Smooth muscle cell (in vitro differentiated cells): Measurements from ENCODE around the gene EHBP1. TPM values are rescaled to one million over a fixed set of nuclear protein-coding genes. Genes with fewer than 3 reads are reported as not detected.

Experiments used
- DNase-seq: peaks from one replicate; lab custom pipeline; 2025; ENCODE audit not compliant: unreplicated experiment; lab: John Stamatoyannopoulos, UW
- H2AFZ ChIP-seq: fragments of 200-600 bp; sonication (generic); 2 replicates; pipeline ENCODE4 v1.6.0; 2016; ENCODE audit warnings: antibody characterized with exemption, low read depth, mild to moderate bottlenecking
- H3F3A ChIP-seq: fragments of 200-600 bp; sonication (generic); 2 replicates; pipeline ENCODE4 v1.6.0; 2017; ENCODE audit warnings: antibody characterized with exemption, low read depth
- H3K27ac ChIP-seq: fragments of 200-600 bp; sonication (generic); 2 replicates; pipeline ENCODE4 v1.5.1; 2016; ENCODE audit warnings: low read depth, mild to moderate bottlenecking
- H3K27me3 ChIP-seq: fragments of 200-600 bp; sonication (generic); 2 replicates; pipeline ENCODE4 v1.6.1; 2016; ENCODE audit warnings: low read depth, mild to moderate bottlenecking
- H3K36me3 ChIP-seq: fragments of 200-600 bp; sonication (generic); 2 replicates; pipeline ENCODE4 v1.5.1; 2016; ENCODE audit warnings: low read depth
- H3K4me1 ChIP-seq: fragments of 200-600 bp; sonication (generic); 2 replicates; pipeline ENCODE4 v1.5.1; 2016; ENCODE audit warnings: low read depth
- H3K4me2 ChIP-seq: fragments of 200-600 bp; sonication (generic); 2 replicates; pipeline ENCODE4 v1.6.0; 2016; ENCODE audit warnings: mild to moderate bottlenecking
- H3K4me3 ChIP-seq: fragments of 200-600 bp; sonication (generic); 2 replicates; pipeline ENCODE4 v1.5.1; 2016; ENCODE audit warnings: mild to moderate bottlenecking
- H3K79me2 ChIP-seq: fragments of 200-600 bp; sonication (generic); 2 replicates; pipeline ENCODE4 v1.6.0; 2016; ENCODE audit warnings: low read depth, mild to moderate bottlenecking
- H3K9ac ChIP-seq: fragments of 200-600 bp; sonication (generic); 2 replicates; pipeline ENCODE4 v1.6.0; 2016; ENCODE audit warnings: low read depth
- H3K9me3 ChIP-seq: fragments of 200-600 bp; sonication (generic); replicated peaks from 2 replicates; pipeline ENCODE4 v1.5.1; 2016; ENCODE audit warnings: low read depth
- H4K20me1 ChIP-seq: fragments of 200-600 bp; sonication (generic); 2 replicates; pipeline ENCODE4 v1.6.0; 2016; ENCODE audit warnings: low read depth
- WGBS: methylation state at CpG from one replicate; pipeline ENCODE4 v1.1.7; 2016; ENCODE audit warnings: low lambda C conversion rate; 5-methylcytosine and 5-hydroxymethylcytosine counted together
- polyA plus RNA-seq: library from polyadenylated mRNA; unstranded; fragments of >200 nt; fragmentation: Nextera tagmentation; extraction: Ambion mirVana; gene quantifications from 2 replicates; pipeline ENCODE4 v1.2.1, GENCODE V29; 2016
- total RNA-seq: library from RNA; depleted of rRNA; stranded (reverse); fragments of >200 nt; gene quantifications from 2 replicates; pipeline ENCODE4 v1.2.3, GENCODE V29; 2014
- TF ChIP-seq, protein P1 (sequence below): fragments of 200-600 bp; sonication (generic); IDR thresholded peaks from 2 replicates; pipeline ENCODE4 v1.5.1; 2017; ENCODE audit warnings: borderline replicate concordance, mild to moderate bottlenecking, antibody characterized with exemption; ENCODE audit not compliant: insufficient read depth, poor library complexity, severe bottlenecking

The EHBP1 gene
- total and polyA plus RNA-seq, 2 experiments from 2014 or later: 9.3 to 45.9 TPM

DNA sequence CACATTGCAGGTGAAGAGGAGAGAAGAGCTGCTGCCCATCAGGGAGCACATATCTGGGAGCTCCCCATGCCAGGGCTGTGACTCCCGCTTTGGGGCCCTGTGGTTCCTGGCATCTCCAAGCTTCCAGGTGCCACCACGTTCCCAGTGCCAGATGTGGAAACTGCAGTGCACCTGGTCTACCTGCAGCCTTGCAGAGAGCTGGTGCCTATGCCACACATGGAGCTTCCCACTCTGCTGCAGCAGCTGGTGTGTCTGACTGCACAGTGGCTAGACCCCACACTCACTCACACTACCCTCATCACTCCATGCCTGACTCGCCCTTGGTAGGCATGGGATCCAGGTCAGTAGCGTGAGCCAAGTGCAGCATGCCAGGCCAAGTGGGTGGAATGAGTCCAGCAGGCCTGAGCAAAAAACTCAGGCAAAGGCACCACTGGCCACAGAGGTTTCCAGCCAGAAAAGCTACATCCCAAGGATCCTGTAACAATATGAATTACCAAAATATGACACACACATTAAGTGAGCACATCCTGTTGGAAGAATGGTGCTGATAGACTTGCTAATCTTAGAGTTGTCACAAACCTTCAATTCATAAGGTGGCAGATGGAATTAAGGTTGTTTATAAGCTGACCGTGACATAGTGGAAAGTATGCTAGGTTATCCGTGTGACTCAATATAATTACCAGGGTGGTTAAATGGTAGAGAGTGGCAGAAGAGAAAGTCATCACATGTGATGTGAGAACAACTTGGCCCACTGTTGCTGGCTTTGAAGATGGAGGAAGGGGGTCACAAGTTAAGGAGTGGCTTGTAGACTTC, 150.9 kb downstream of the EHBP1 start:
- TF ChIP-seq, protein P1, sequence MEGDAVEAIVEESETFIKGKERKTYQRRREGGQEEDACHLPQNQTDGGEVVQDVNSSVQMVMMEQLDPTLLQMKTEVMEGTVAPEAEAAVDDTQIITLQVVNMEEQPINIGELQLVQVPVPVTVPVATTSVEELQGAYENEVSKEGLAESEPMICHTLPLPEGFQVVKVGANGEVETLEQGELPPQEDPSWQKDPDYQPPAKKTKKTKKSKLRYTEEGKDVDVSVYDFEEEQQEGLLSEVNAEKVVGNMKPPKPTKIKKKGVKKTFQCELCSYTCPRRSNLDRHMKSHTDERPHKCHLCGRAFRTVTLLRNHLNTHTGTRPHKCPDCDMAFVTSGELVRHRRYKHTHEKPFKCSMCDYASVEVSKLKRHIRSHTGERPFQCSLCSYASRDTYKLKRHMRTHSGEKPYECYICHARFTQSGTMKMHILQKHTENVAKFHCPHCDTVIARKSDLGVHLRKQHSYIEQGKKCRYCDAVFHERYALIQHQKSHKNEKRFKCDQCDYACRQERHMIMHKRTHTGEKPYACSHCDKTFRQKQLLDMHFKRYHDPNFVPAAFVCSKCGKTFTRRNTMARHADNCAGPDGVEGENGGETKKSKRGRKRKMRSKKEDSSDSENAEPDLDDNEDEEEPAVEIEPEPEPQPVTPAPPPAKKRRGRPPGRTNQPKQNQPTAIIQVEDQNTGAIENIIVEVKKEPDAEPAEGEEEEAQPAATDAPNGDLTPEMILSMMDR: no peak
- no peaks in the 10 kb centered on the region for H3K27me3 ChIP-seq
- no peaks in the 10 kb centered on the region for H3K4me1 ChIP-seq
- no peaks in the 10 kb centered on the region for H3F3A ChIP-seq
- no peak overlapping the region for H3K9ac ChIP-seq
- no peaks in the 10 kb centered on the region for H3K9me3 ChIP-seq
- peaks cover 9% of the 10 kb centered on the region for H3K36me3 ChIP-seq
- H3K79me2 ChIP-seq: no peaks in the 10 kb centered on the region
- no peak overlapping the region for H3K27ac ChIP-seq
- no peak overlapping the region for H3K4me3 ChIP-seq
- WGBS: 93% methylated on average over 6 of the region's 6 CpGs
- no peak overlapping the region for H2AFZ ChIP-seq
- H4K20me1 ChIP-seq: no peaks in the 10 kb centered on the region
- DNase-seq: no peak
- H3K4me2 ChIP-seq: no peak overlapping the region

DNA sequence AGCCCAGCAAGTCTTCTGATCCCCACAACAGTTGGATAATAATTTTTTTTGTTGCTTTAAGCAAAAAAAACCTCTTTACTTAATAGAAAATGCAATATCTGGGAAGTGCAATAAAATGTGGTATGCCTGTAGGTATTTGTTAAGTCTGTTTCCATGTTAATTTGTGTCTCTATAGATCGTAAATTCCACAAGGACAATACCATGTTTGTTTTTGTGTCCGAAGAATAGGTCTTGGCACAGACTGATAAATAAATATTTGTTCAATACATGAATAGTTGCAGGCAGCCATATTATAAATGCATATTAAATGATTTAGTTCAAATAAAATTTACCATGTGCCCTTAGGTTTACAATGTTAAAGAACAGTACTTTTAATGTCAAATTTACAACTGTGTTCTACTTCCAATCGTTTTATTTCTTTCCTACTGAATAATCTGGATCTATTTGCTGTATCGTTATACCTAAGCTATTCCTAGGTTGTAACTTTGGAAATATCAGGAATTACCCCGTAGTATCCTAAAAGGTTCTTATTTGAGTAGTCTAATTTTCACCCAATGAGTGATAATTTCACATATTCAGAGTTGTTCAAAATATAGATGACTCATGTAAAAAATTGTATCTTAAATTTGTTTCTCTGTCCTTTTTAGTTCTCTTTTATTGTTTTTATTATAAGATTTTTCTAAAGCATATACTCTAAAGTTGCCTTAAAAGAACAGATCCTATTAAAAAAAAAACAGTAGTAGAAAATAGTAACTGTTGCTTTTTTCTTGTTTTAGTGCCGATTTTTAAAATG, 151.8 kb downstream of the EHBP1 start:
- TF ChIP-seq, protein P1: no peak
- Histone ChIP-seq H3K4me2 (no peak overlapping the region), H3K79me2 (no peaks in the 10 kb centered on the region), H3K4me3 (no peak overlapping the region), H3F3A (no peaks in the 10 kb centered on the region), H3K36me3 (peaks cover 9% of the 10 kb centered on the region), H3K9ac (no peak overlapping the region), H3K9me3 (no peaks in the 10 kb centered on the region), H3K27me3 (no peaks in the 10 kb centered on the region), H3K4me1 (no peaks in the 10 kb centered on the region), H3K27ac (no peak overlapping the region), H2AFZ (no peak overlapping the region), H4K20me1 (no peaks in the 10 kb centered on the region)
- 83% methylated on average over 6 of the region's 6 CpGs for WGBS
- DNase-seq: no peak

DNA sequence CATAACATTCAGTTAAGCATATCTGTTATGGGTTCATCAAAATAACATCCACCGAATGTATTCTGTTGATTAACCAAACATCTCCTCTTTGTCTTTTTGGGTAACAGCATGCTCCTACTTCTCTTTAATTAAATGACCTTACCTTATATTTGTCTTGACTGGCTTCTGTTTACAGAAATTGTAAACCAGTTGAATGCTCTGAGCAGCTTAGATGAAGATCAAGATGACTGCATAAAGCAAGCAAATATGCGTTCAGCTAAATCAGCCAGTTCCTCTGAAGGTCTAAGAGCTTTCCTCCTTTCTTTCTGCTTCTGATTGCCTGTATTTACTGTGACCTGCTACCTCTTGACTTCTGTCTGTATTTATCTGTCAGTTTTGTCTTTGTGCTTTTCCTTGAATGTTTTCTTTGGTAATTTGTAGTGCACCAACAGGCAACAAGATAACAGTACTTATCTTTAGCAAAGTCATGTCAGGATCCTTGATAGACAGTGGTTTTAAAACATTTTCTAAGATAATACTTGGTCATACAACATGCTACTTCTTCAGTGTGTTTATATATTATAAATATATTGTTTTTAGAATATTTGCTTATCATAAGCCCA, 152.8 kb downstream of the EHBP1 start:
- no peaks in the 10 kb centered on the region for H3F3A ChIP-seq
- H3K9me3 ChIP-seq: no peaks in the 10 kb centered on the region
- no peak overlapping the region for H3K4me3 ChIP-seq
- no peaks in the 10 kb centered on the region for H3K27me3 ChIP-seq
- TF ChIP-seq, protein P1: no peak
- WGBS: 94% methylated on average over 2 of the region's 2 CpGs
- no peak for DNase-seq
- peaks cover 2% of the 10 kb centered on the region for H3K36me3 ChIP-seq
- no peak overlapping the region for H3K27ac ChIP-seq
- H3K4me2 ChIP-seq: no peak overlapping the region
- no peaks in the 10 kb centered on the region for H4K20me1 ChIP-seq
- no peak overlapping the region for H3K9ac ChIP-seq
- H3K4me1 ChIP-seq: no peaks in the 10 kb centered on the region
- no peaks in the 10 kb centered on the region for H3K79me2 ChIP-seq
- no peak overlapping the region for H2AFZ ChIP-seq
